GM06990 (cell line): ENCODE results near the gene SNX32.

Experiments
- DNase-seq: peaks from one replicate; pipeline ENCODE4 v3.0.0-alpha.2; 2011; ENCODE audit not compliant: insufficient read length; ENCODE audit errors: extremely low read depth
- H3K27me3 ChIP-seq: replicated peaks from 2 replicates; pipeline ENCODE4 v1.6.0; 2011; ENCODE audit warnings: low read length; ENCODE audit not compliant: control insufficient read depth, insufficient read depth
- H3K36me3 ChIP-seq: 2 replicates; pipeline ENCODE4 v1.5.1; 2011; ENCODE audit warnings: low read length; ENCODE audit not compliant: control insufficient read depth, insufficient read depth
- H3K4me3 ChIP-seq: replicated peaks from 2 replicates; pipeline ENCODE4 v1.5.1; 2011; ENCODE audit warnings: low read depth, mild to moderate bottlenecking, control low read depth, low read length
- CTCF ChIP-seq: IDR thresholded peaks from 2 replicates; pipeline ENCODE4 v1.5.1; 2011; ENCODE audit warnings: low read length, control low read depth, mild to moderate bottlenecking, inconsistent platforms; ENCODE audit not compliant: insufficient read depth, poor library complexity, severe bottlenecking

The SNX32 gene

GRCh38 chr11:65866509-65867283, 32.9 kb downstream of the SNX32 start:
- no peak for TF ChIP-seq CTCF
- Histone ChIP-seq H3K27me3 (no peaks in the 10 kb centered on the region), H3K36me3 (peaks cover 44% of the 10 kb centered on the region), H3K4me3 (no peak overlapping the region)
- DNase-seq: no peak

- no peak for TF ChIP-seq CTCF
- Histone ChIP-seq H3K27me3 (no peaks in the 10 kb centered on the region), H3K36me3 (peaks cover 40% of the 10 kb centered on the region), H3K4me3 (no peak overlapping the region)
- DNase-seq: no peak
These were observed 33.7 kb downstream of the SNX32 start for GRCh38 chr11:65867284-65868071.

- no peak overlapping the region for H3K4me3 ChIP-seq
- no peak for TF ChIP-seq CTCF
- H3K27me3 ChIP-seq: no peaks in the 10 kb centered on the region
- no peak for DNase-seq
- H3K36me3 ChIP-seq: peaks cover 34% of the 10 kb centered on the region
These were observed 34.4 kb downstream of the SNX32 start for GRCh38 chr11:65868076-65868667.

GRCh38 chr11:65868907-65869306, 35.1 kb downstream of the SNX32 start:
- Histone ChIP-seq H3K27me3 (no peaks in the 10 kb centered on the region), H3K4me3 (no peak overlapping the region), H3K36me3 (peaks cover 27% of the 10 kb centered on the region)
- no peak for DNase-seq
- no peak for TF ChIP-seq CTCF

GRCh38 chr11:65869643-65870306, 36.0 kb downstream of the SNX32 start:
- no peak overlapping the region for H3K4me3 ChIP-seq
- no peaks in the 10 kb centered on the region for H3K27me3 ChIP-seq
- DNase-seq: no peak
- peaks cover 18% of the 10 kb centered on the region for H3K36me3 ChIP-seq
- no peak for TF ChIP-seq CTCF
